HG03039 (cell line): ENCODE results near the gene ASAP3.

ENCODE experiments used
- ATAC-seq: cut with Tn5 transposase; IDR thresholded peaks from one replicate; pipeline ENCODE4 v1.9.1; 2021; ENCODE audit warnings: mild to moderate bottlenecking, moderate library complexity; ENCODE audit not compliant: unreplicated experiment

ASAP3 gene

GRCh38 chr1:23424293-23425192 is 59.4 kb downstream of the ASAP3 start, which contains the start of gene TCEA3:
Gene TCEA3 (minus strand): TSS chr1:23424748. CDS start chr1:23424633, 115 bp downstream.
- no peak for ATAC-seq

- ATAC-seq: no peak
Measured at GRCh38 chr1:23423415-23424292, 60.3 kb downstream of the ASAP3 start.

GRCh38 chr1:23422941-23423340 is 61.0 kb downstream of the ASAP3 start:
- ATAC-seq: no peak

- no peak for ATAC-seq
Measured at GRCh38 chr1:23422241-23422877, 61.6 kb downstream of the ASAP3 start.

GRCh38 chr1:23421753-23422240 is 62.2 kb downstream of the ASAP3 start:
- no peak for ATAC-seq

GRCh38 chr1:23421343-23421742 is 62.6 kb downstream of the ASAP3 start:
- ATAC-seq: no peak

- no peak for ATAC-seq
Measured at GRCh38 chr1:23420778-23421177, 63.2 kb downstream of the ASAP3 start.

GRCh38 chr1:23419180-23419579 is 64.8 kb downstream of the ASAP3 start:
- no peak for ATAC-seq

GRCh38 chr1:23417570-23417969 is 66.4 kb downstream of the ASAP3 start:
- no peak for ATAC-seq

GRCh38 chr1:23416964-23417363 is 67.0 kb downstream of the ASAP3 start:
- no peak for ATAC-seq

- ATAC-seq: no peak
Measured at GRCh38 chr1:23408797-23409290, 75.1 kb downstream of the ASAP3 start.

- ATAC-seq: no peak
Measured at GRCh38 chr1:23407016-23407630, 76.9 kb downstream of the ASAP3 start.

GRCh38 chr1:23405946-23406345 is 78.0 kb downstream of the ASAP3 start:
- ATAC-seq: no peak

GRCh38 chr1:23403735-23404486 is 80.1 kb downstream of the ASAP3 start:
- ATAC-seq: no peak

GRCh38 chr1:23403355-23403734 is 80.6 kb downstream of the ASAP3 start:
- no peak for ATAC-seq

- ATAC-seq: no peak
Measured at GRCh38 chr1:23403038-23403336, 81.0 kb downstream of the ASAP3 start.

- no peak for ATAC-seq
Measured at GRCh38 chr1:23402286-23403037, 81.5 kb downstream of the ASAP3 start.

- no peak for ATAC-seq
Measured at GRCh38 chr1:23401313-23401712, 82.7 kb downstream of the ASAP3 start.
